Suprapubic skin (tissue), 4 donors: ENCODE results near the gene PCNX2. TPM values are rescaled to one million over a fixed set of nuclear protein-coding genes. Genes with fewer than 3 reads are reported as not detected.

Experiments used
- DNase-seq, 2 donors: peaks; one replicate each; pipeline ENCODE4 v3.0.0-alpha.2; 2019; ENCODE audit warnings: low spot score in 2 of 2
- H3K27ac ChIP-seq: fragments of 200-600 bp; sonication (generic); one replicate; pipeline ENCODE4 v1.5.1; 2019
- H3K27me3 ChIP-seq: fragments of 200-600 bp; sonication (generic); one replicate; pipeline ENCODE4 v1.5.1; 2019
- H3K36me3 ChIP-seq: fragments of 200-600 bp; sonication (generic); one replicate; pipeline ENCODE4 v1.5.1; 2019
- H3K4me1 ChIP-seq: fragments of 200-600 bp; sonication (generic); one replicate; pipeline ENCODE4 v1.5.1; 2019
- H3K4me3 ChIP-seq: fragments of 200-600 bp; sonication (generic); one replicate; pipeline ENCODE4 v1.5.1; 2019; ENCODE audit warnings: mild to moderate bottlenecking
- H3K9me3 ChIP-seq: fragments of 200-600 bp; sonication (generic); one replicate; pipeline ENCODE4 v1.5.1; 2019
- EP300 ChIP-seq: sonication (generic); formaldehyde crosslinking; IDR thresholded peaks from one replicate; pipeline ENCODE4 v1.6.1; 2017; ENCODE audit warnings: antibody characterized with exemption
- POLR2A ChIP-seq, 2 donors: fragments of 450-650 bp; IDR thresholded peaks; one replicate each; pipeline ENCODE4 v1.6.1; 2017; ENCODE audit warnings: antibody characterized with exemption in 2 of 2, mild to moderate bottlenecking in 2 of 2, moderate library complexity in 2 of 2
- POLR2AphosphoS5 ChIP-seq, 3 donors: sonication (generic); formaldehyde crosslinking; IDR thresholded peaks; one replicate each; pipeline ENCODE4 v1.6.1; 2017; ENCODE audit warnings: antibody characterized with exemption in 3 of 3
- WGBS: methylation state at CpG from one replicate; pipeline ENCODE4 v1.1.5; 2018; 5-methylcytosine and 5-hydroxymethylcytosine counted together
- total RNA-seq, 4 donors: library from RNA; depleted of rRNA; stranded (reverse); fragments of >200 nt; gene quantifications; one replicate each; pipeline ENCODE4 v1.1.0, GENCODE V29; 2016
- TF ChIP-seq, protein P1 (sequence below), 2 donors: fragments of 200-600 bp in 1 of 2; fragments of 450-650 bp in 1 of 2; sonication (generic) in 1 of 2; IDR thresholded peaks; one replicate each; pipeline ENCODE4 v1.5.1; 2016 to 2019; ENCODE audit warnings: antibody characterized with exemption in 2 of 2, mild to moderate bottlenecking in 1 of 2, moderate library complexity in 1 of 2

Gene PCNX2
- total RNA-seq, 4 donors from 2014 or later, result 8.9 to 21.4 (median 14.3) TPM

DNA sequence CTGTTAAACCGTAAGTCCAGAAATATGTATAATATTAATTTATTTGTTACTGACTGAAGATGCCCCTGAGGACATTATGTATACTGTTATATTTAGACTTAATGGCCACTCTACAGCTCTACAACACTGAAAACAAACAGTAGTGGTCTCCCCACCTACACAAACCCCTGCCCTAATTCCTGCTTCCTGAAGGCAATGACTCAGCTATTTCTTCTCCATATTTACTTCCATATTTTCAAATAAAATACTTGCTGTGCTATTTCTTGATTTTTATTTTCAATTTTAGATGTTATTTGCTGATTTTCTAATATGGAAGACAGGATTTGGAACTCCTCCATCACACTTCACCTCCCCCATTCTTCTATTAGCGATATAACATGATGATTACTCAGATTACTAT is 97.6 kb downstream of the PCNX2 start:
- Histone ChIP-seq H3K36me3 (peaks cover 5% of the 10 kb centered on the region), H3K4me1 (no peaks in the 10 kb centered on the region), H3K27me3 (no peaks in the 10 kb centered on the region), H3K4me3 (no peak overlapping the region), H3K9me3 (no peaks in the 10 kb centered on the region), H3K27ac (no peak overlapping the region)
- WGBS, result 91% methylated on average over 2 of the region's 2 CpGs
- no peak for DNase-seq
- TF ChIP-seq POLR2AphosphoS5 (IDR thresholded peaks at IDR 0.05) (no peak), POLR2A (IDR thresholded peaks at IDR 0.05) (no peak), EP300 (no peak)
- TF ChIP-seq, protein P1, sequence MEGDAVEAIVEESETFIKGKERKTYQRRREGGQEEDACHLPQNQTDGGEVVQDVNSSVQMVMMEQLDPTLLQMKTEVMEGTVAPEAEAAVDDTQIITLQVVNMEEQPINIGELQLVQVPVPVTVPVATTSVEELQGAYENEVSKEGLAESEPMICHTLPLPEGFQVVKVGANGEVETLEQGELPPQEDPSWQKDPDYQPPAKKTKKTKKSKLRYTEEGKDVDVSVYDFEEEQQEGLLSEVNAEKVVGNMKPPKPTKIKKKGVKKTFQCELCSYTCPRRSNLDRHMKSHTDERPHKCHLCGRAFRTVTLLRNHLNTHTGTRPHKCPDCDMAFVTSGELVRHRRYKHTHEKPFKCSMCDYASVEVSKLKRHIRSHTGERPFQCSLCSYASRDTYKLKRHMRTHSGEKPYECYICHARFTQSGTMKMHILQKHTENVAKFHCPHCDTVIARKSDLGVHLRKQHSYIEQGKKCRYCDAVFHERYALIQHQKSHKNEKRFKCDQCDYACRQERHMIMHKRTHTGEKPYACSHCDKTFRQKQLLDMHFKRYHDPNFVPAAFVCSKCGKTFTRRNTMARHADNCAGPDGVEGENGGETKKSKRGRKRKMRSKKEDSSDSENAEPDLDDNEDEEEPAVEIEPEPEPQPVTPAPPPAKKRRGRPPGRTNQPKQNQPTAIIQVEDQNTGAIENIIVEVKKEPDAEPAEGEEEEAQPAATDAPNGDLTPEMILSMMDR (IDR thresholded peaks at IDR 0.05), result no peak

DNA sequence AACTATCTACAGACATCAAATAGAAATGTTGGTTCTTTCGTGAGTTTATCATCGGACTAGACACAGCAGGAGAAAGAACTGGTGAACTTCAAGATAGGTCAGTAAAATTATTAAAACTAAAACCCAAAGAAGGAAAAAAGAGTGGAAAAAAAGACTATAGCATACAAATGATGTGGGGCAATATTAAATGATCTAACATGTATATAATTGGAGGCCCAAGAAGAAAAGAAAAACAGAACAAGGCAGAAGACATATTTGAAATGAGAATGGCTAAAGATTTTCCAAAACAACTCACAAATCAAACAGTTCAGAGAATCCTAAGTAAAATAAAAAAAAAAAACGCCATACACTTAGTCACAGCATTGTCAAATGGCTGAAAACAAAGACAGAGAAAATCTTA is 101.8 kb downstream of the PCNX2 start:
- H3K9me3 ChIP-seq, result no peaks in the 10 kb centered on the region
- H3K27me3 ChIP-seq, result no peaks in the 10 kb centered on the region
- no peak overlapping the region for H3K4me3 ChIP-seq
- H3K27ac ChIP-seq, result no peak overlapping the region
- no peak for DNase-seq
- 93% methylated on average over 3 of the region's 3 CpGs for WGBS
- H3K4me1 ChIP-seq, result no peaks in the 10 kb centered on the region
- TF ChIP-seq EP300 (no peak), POLR2AphosphoS5 (IDR thresholded peaks at IDR 0.05) (no peak), POLR2A (IDR thresholded peaks at IDR 0.05) (no peak)
- TF ChIP-seq, protein P1 (IDR thresholded peaks at IDR 0.05), result no peak
- H3K36me3 ChIP-seq, result peaks cover 5% of the 10 kb centered on the region

- no peak for DNase-seq
- Histone ChIP-seq H3K27me3 (no peaks in the 10 kb centered on the region), H3K4me1 (no peaks in the 10 kb centered on the region), H3K9me3 (no peaks in the 10 kb centered on the region), H3K27ac (no peak overlapping the region), H3K4me3 (no peak overlapping the region), H3K36me3 (no peaks in the 10 kb centered on the region)
- no peak for TF ChIP-seq EP300
- no peak for TF ChIP-seq POLR2A (IDR thresholded peaks at IDR 0.05)
- no peak for TF ChIP-seq POLR2AphosphoS5 (IDR thresholded peaks at IDR 0.05)
- TF ChIP-seq, protein P1 (IDR thresholded peaks at IDR 0.05), result no peak
- 87% methylated on average over 5 of the region's 5 CpGs for WGBS
Measured at GRCh38 chr1:233190987-233191386, 104.5 kb downstream of the PCNX2 start.

DNA sequence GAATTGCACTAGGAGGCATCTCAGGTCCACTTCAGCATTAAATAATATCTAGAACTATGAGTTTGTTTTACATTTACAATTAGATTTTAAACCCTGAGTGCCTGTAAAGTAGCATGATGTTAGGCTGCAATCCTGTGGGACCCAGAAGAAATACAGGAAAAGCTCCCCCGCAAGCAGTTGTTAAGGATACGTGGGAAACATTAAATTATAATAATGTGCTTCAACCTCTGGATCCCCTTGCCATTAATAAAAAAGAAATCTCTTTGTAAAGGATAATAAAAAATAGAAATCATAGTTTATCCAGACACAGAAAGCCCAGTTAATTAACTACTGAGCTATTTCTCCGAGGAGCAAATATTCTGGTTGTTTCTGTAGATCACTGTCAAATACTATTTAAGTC is 106.0 kb downstream of the PCNX2 start:
- TF ChIP-seq EP300 (no peak), POLR2AphosphoS5 (IDR thresholded peaks at IDR 0.05) (no peak), POLR2A (IDR thresholded peaks at IDR 0.05) (no peak)
- TF ChIP-seq, protein P1 (IDR thresholded peaks at IDR 0.05), result no peak
- no peak for DNase-seq
- Histone ChIP-seq H3K36me3 (no peaks in the 10 kb centered on the region), H3K4me3 (no peak overlapping the region), H3K9me3 (no peaks in the 10 kb centered on the region), H3K27me3 (no peaks in the 10 kb centered on the region), H3K4me1 (no peaks in the 10 kb centered on the region), H3K27ac (no peak overlapping the region)
- WGBS, result 83% methylated on average over 3 of the region's 3 CpGs

- TF ChIP-seq, protein P1 (IDR thresholded peaks at IDR 0.05), result no peak
- no peak for TF ChIP-seq POLR2A (IDR thresholded peaks at IDR 0.05)
- no peak for TF ChIP-seq POLR2AphosphoS5 (IDR thresholded peaks at IDR 0.05)
- DNase-seq, result no peak
- no peaks in the 10 kb centered on the region for H3K4me1 ChIP-seq
Measured at GRCh38 chr1:233188061-233188460, 107.5 kb downstream of the PCNX2 start.

More at GRCh38 chr1:233188061-233188460, 107.5 kb downstream of the PCNX2 start:
- no peak overlapping the region for H3K27ac ChIP-seq
- H3K36me3 ChIP-seq, result no peaks in the 10 kb centered on the region
- WGBS, result 85% methylated on average over 4 of the region's 4 CpGs
- H3K9me3 ChIP-seq, result no peaks in the 10 kb centered on the region
- no peaks in the 10 kb centered on the region for H3K27me3 ChIP-seq
- no peak overlapping the region for H3K4me3 ChIP-seq
